GM21619 (cell line): ENCODE results near the gene XBP1.
"Not testable (repeated sequence)": the region's sequence is repeated elsewhere in the genome, so short reads cannot be mapped to it uniquely, and the experiment has no call there.

ENCODE experiments used
- ATAC-seq: cut with Tn5 transposase; IDR thresholded peaks from one replicate; pipeline ENCODE4 v1.9.1; 2021; ENCODE audit not compliant: unreplicated experiment

The XBP1 gene

DNA sequence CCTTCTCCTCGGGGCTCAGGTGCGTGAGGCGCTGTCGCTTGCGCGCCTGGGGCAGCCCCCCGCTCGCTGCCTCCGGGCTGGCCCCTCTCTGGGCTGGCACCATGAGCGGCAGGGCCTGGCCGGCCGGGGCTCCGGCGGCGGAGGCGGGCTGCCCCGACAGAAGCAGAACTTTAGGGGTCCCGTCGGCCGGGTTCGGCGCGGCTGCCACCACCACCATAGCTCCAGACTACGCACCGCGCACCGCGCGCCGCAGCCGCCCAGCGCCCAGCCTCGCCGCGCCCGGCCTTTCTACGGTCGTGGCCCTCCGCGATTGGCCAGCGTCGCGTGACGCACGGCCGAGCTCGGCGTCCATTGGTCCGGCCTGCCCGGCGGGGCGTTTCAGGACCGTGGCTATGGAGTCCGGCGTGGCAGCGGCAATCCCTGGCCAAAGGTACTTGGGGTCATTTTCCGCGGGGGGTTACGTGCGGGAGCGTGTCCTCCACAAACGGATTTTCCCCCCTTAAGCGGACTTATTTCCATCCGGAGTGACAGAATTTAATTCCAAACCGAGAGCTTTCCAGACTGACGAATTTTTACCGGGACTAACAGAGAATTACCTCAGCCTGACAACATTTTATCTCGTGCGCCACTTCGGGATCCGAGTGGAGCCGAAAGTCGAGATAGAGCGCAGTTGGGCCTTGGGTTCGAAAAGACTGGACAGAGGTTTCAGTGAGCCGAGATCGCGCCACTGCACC, at the start of gene XBP1:
XBP1 (minus strand) TSS at position 262 of the 734 bp plus-strand sequence.
- ATAC-seq: peak; percentile 76

DNA sequence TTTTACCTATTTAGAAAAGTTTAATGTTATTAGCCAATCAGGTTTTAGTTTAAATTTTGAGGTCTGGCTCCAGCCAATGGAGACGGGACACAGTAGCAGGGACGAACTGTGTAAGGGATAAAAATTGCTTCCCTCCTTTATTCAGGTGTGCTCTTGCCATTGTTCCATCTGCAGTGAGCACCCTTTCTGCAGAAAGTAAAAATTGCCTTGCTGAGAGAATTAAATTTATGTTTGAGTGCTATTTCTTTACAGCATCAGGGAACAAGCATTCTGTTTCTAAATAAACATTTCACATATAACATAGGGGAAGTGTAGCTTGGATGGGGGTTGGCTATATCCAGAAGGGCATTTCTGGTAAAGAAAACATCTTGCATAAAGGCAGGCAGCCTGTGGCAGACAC, 46.6 kb upstream of the XBP1 start:
- no peak for ATAC-seq

DNA sequence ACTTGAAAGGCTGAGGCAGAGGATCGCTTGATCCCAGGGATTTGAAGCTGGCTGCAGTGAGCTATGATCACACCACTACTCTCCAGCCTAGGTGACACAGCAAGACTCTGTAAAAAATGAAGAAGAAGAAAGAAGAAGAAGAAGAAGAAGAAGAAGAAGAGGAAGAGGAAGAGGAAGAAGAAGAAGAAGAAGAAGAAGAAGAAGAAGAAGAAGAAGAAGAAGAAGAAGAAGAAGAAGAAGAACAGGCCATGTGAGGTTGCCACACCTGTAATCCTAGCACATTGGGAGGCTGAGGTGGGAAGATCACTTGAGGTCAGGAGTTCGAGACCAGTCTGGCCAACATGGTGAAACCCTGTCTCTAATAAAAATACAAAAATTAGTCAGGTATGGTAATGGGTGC, 43.9 kb upstream of the XBP1 start:
- not testable (repeated sequence) for ATAC-seq

DNA sequence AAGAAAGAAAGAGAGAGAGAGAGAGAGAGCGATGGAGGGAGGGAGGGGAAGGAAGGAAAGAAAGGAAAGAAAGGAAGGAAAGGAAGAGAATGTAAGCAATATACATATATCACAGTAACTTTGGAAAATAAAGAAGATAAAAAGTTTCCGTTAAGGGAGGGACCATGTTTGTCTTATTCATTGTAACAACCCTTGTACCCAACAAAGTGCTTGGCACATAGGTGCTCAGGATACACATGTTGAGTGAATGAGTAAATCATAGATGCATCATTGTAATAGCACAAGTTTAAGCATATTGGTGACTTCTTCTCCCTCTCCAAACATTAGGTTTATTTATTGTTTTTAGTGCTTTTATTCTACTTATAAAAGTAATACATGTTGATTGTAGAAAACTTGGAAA, 43.3 kb upstream of the XBP1 start:
- no peak for ATAC-seq

DNA sequence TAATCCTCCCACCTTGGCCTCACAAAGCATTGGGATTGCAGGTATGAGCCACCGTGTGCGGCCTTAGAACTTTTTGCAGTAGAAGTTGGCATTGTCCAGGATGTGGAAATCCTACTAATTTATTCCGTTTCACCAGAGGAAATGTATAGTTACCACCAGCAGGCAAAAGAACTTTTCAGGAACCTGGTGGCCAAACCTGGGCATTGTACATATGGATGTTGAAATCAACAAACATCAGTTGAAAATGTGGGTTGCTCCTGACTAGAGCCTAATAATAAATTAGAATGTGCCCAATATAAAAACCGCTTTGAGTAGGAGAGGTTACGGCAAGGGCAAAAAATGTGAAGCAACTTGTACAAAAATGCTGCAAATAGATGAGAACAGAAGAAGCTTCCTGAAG, 40.7 kb upstream of the XBP1 start:
- ATAC-seq: no peak

DNA sequence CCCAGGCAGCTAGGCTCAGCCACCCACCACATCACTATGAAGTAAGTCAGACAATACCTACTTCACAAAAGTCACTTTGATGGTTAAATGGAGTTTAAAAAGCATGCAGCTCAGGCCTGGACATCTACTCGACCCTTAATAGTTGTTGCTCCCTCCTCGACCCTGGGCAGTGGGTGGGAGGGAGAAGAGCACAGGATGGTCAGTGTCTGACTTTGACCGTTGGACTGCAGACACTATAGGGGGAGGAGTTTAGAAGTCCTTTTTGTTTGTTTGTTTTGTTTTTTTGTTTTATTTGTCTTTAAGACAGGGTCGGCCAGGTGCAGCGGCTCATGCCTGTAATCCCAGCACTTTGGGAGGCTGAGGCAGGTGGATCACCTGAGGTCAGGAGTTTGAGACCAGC, 38.6 kb upstream of the XBP1 start:
- no peak for ATAC-seq

DNA sequence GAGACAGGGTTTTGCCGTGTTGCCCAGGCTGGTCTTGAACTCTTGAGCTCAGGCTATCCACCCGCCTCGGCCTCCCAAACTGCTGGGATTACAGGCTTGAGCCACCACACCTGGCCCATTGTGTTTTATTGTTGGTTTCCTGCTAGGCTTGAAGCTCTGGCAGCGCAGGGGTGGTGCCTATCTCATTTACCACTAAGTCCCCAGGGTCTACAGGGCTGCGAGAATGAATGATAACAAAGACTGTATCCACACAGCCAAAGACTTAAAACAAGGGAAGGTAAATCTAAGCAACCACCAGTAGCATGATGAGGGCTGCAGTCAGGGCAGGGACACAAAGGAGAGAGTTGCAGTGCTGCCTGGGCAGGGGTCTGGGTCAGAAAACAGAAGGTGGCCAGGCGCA, 37.3 kb upstream of the XBP1 start:
- no peak for ATAC-seq

DNA sequence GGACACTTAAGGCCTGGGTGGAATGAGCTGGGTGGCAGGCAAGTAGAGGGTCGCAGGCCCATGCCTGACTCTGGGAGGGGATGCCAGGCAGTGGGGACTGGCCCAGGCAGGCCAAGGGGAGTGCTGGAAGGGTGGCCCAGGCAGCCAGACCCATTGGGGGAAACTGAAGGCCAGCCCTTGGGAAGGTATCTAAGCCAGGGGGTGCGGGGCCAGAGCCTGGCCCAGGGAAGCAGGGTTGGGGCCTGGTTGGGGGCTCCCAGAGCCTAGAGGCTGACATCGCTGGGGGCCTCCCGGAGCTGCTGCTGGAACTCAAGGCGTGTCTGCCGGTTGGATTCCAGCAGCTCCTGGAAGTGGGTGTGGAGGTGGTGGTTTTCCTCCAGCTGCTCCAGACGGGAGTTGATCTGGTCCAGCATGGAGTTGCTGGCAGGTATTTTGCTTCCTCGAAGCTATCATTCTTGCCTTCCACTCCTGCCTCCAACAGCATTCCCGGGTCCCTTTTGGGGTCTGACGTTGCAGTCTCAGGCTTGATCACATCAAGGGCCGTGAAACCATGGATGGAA, 35.3 kb upstream of the XBP1 start:
- ATAC-seq: no peak

DNA sequence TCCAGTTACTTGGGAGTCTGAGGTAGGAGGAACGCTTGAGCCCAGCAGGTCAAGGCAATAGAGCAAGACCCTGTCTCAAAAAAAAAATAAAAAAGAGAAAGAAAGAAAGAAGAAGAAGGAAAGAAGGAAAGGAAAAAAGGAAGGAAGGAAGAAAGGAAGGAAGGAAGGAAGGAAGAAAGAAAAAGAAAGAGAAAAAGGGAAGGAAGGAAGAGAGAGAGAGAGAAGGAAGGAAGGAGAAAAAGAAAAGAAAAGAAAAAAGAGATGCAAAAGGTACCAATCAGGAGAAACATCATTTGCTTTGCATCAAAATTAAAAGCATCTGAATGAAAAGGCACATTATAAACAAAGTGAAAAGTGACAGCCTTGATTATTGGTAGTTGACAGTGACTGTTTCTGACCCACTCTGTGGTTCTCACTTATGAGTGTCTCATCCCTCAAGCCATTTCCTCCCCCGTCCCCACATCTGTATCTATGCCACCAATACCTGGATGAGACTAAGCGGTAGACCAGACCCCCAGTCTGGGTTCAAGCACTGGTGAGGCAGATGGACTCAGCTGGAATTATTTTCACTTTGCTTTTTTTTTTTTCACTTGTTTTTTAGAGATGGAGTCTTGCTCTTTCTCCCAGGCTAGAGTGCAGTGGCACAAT, 33.0 kb upstream of the XBP1 start:
- ATAC-seq: no peak

DNA sequence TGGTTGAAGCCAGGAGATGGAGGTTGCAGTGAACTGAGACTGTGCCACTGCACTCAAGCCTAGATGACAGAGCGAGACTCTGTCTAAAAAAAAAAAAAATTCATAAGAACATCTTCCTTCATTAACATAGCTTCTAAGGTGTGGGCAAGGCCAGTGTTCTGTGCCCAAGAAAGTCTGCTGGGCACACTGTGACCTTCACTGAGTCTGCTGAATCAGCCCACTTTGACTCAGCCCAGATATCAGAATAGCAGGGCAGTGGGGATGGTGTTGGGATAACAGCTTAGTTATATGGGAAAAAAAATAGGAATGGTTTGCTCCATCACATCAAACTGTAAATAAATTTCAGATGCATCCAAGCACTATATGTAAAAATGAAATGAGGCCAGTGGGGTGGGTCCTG, 32.4 kb upstream of the XBP1 start:
- ATAC-seq: no peak

DNA sequence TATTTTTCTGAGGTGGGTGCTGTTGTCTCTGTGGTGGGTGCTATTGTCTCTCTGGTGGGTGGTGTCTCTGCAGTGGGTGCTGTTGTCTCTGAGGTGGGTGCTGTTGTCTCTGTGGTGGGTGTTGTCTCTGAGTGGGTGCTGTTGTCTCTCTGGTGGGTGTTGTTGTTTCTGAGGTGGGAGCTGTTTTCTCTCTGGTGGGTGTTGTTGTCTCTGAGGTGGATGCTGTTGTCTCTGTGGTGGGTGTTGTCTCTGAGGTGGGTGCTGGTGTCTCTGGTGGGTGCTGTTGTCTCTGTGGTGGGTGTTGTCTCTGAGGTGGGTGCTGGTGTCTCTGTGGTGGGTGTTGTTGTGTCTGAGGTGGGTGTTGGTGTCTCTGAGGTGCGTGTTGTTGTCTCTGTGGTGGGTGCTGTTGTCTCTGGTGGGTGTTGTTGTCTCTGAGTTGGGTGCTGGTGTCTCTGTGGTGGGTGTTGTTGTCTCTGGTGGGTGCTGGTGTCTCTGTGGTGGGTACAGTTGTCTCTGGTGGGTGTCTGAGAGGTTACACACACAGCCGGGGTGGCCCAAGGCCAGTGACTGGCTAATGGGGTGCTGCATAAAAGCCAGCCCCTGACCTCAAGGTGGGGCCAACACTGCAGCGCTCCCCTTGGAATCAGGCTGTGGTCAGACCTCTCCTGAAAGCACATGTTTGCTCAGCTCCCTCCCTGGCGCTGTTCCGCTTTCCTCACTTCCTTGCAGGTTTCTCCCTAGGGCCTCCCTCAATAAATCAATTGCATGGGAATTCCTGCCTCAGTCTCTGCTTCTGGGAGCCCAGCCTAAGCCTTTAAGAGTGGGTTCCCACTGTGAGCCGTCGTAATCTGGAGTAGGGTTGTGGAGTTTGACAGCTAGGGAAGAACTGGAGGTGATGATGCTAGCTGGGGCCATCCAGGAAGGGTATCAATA, 31.0 kb upstream of the XBP1 start:
- ATAC-seq: no peak

DNA sequence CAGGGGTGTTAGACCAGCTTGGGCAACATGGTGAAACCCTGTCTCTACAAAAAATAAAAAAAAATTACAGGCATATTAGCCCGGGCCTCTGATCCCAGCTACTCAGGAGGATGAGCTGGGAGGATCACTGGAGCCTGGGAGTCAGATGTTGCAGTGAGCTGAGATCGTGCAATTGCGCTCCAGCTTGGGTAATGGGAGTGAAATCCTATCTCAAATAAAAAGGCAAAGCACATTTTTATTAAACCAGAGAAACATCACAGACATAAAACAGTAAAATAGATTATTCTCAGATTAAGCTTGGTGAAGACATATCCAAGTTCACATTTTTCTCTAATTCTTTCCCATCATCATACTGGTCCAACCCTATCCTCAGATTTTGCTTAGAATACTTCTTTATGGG, 30.1 kb upstream of the XBP1 start:
- no peak for ATAC-seq

DNA sequence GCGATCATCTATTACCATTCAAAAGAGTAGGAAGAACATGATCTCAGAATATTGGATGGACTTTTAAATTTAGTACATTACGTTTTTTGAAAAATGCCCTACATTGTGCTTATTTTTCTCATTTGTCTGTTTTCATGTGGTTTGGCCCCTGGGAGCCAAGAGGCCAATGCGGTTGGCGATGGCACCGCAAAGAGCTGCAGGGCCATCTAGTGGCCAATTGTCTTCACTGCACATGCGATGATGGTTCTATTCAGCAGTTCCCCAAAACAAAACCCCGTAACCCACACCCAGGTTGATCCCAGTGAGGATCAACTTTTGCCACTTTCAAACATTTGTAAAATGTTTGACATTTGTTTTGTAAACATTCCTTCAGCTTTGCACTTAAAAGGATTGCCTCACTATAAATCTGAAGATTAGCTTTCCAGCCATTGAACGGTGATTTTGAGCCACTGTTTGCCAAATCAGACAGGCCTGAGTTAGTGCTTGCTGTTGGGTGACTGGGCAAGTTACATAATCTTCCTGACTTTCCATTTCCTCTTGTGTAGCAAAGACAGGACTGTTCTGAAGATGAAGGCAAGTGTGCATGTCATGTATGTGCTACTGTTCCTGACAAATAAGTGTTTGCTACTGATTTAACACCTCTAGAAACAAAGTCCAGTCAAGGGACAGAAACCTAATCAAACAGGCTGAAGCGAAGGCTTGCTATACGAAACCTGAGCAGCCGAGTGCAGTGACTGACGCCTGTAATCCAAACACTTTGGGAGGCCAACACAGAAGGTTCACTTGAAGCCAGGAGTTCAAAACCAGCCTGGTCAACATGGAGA, 29.2 kb upstream of the XBP1 start:
- ATAC-seq: no peak

DNA sequence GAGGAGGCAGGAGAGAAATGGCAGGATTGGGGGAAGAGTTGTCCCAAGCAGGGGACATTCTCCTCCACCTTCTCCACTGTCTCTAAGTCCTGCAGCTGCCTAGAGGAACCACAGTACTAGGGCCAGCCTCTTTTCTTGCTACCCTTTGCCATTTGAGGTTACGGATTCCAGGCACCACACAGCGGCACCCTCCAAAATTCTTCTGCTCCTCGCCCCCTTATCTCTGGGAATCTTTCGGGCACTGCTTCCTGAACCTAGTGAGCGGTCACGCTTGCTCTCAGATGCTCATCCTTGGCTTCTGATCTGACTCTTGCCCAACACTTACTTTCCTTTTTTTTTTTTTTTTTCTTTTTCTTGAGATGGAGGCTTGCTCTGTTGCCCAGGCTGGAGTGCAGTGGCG, 26.6 kb upstream of the XBP1 start:
- ATAC-seq: no peak

DNA sequence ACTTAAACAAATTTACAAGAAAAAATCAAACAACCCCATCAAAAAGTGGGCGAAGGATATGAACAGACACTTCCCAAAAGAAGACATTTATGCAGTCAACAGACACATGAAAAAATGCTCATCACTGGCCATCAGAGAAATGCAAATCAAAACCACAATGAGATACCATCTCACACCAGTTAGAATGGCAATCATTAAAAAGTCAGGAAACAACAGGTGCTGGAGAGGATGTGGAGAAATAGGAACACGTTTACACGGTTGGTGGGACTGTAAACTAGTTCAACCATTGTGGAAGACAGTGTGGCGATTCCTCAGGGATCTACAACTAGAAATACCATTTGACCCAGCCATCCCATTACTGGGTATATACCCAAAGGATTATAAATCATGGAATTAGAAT, 26.1 kb upstream of the XBP1 start:
- ATAC-seq: not testable (repeated sequence)

DNA sequence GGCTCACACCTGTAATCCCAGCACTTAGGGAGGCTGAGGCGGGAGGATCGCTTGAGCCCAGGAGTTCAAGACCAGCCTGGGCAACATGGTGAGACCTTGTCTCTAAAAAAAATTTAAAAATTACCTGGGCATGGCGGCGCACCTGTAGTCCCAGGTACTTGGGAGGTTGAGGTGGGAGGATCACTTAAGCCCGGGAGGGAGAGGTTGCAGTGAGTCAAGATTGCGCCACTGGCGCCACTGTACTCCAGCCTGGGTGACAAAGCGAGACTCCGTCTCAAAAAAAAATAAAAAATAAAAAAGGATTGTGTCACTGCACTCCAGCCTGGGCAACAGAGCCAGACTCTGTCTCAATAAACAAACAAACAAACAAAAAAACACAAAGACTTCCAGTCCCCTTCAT, 24.1 kb upstream of the XBP1 start:
- not testable (repeated sequence) for ATAC-seq

DNA sequence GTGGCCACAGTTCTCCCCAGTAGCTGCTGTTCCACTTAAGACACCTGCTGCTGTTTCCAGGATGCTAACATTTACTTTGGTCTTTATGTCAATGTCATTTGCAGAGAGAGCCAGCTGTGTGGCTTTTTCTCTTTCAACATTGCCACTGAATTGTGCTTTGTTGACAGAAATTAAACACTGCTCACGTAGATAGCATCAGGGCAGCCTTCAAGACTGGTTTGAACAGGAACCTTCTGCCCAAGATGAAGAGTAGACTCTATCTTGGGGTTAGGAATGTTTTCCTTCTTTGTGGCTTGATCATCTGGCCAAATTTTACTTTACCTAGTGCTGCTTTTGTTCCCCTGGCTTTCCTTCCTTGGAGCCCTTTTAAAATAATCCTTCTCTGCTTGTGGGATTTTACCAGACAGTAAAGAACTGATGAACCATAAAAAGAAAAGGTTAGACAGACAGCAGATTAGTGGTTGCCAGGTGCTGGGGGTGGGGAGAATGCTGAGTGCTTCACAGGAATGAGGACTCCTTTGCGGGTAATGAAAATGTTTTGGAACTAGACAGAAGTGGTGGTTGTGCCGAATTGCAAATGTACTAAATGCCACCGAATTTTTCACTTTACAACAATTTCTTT, 22.7 kb upstream of the XBP1 start:
- ATAC-seq: no peak

DNA sequence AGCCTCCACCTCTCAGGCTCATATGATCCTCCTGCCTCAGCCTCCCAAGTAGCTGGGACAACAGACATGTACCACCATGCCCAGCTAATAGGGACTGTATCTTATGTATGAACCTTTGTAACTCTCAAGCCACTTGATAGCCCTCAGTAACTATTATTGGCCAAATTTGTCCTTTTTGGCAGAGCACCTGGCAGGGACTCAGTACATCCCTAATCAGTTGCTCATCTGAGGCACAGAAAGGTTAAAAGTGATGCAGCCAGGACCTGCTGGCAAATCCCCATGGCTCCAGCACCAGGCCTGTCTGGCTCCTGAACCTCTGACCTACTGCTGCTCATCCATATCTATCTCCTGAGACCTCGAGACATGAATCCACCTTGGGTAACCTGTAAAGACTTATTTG, 21.1 kb upstream of the XBP1 start:
- ATAC-seq: no peak

DNA sequence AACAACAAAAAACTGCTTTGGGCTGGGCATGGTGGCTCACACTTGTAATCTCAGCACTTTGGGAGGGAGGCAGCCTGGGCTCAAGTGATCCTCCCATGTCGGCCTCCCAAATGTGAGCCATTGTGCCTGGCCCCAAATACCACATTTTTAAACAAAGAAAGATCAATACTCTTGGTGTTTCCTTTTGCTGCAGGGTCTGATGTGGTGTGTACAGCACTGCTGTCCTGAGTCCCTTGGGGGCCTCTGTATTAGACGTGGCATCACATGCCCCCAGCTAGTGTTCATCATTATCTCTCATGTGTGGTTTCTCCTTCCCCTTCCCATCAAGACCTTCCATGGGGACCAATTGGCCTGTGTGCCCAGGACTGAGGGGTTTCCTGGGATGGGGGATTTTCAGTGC, 20.5 kb upstream of the XBP1 start:
- no peak for ATAC-seq
